Tibial artery (tissue), 4 donors: ENCODE measurements around the gene ITIH5.

Source experiments
- DNase-seq, 2 donors: peaks; one replicate each; pipeline ENCODE4 v3.0.0-alpha.2; 2019
- H3K27ac ChIP-seq, 2 donors: fragments of 200-600 bp; sonication (generic) in 1 of 2; 1 replicate in 1 of 2; 2 replicates in 1 of 2; pipeline ENCODE4 v1.5.1; 2018 to 2019; ENCODE audit warnings: mild to moderate bottlenecking in 1 of 2
- H3K27me3 ChIP-seq, 2 donors: fragments of 200-600 bp; sonication (generic) in 1 of 2; one replicate each; pipeline versions ENCODE4 v1.5.1 to v1.6.0; 2016 to 2019
- H3K36me3 ChIP-seq, 3 donors: fragments of 200-600 bp; sonication (generic) in 2 of 3; one replicate each; pipeline ENCODE4 v1.5.1; 2016 to 2019; ENCODE audit warnings: mild to moderate bottlenecking in 2 of 3
- H3K4me1 ChIP-seq, 4 donors: fragments of 200-600 bp; sonication (generic) in 2 of 4; 1 replicate in 3 of 4; 2 replicates in 1 of 4; pipeline ENCODE4 v1.5.1; 2016 to 2019
- H3K4me3 ChIP-seq, 2 donors: fragments of 200-600 bp; sonication (generic) in 1 of 2; 1 replicate in 1 of 2; 2 replicates in 1 of 2; pipeline ENCODE4 v1.5.1; 2018 to 2019; ENCODE audit warnings: mild to moderate bottlenecking in 2 of 2
- H3K9me3 ChIP-seq, 3 donors: fragments of 200-600 bp; sonication (generic) in 1 of 3; one replicate each; pipeline ENCODE4 v1.5.1; 2016 to 2019
- intact Hi-C: fragments of 100-400 bp; cut with DNase I; formaldehyde crosslinking; loops from one replicate; pipeline ENCODE4 v1.15.0; 2023; ENCODE audit warnings: low total_unique reads
- TF ChIP-seq, protein P1 (sequence below), 2 experiments: fragments of 200-600 bp in 1 of 2; fragments of 450-650 bp in 1 of 2; IDR thresholded peaks; one replicate each; pipeline ENCODE4 v1.5.1; 2017 to 2019; ENCODE audit warnings: antibody characterized with exemption in 2 of 2, mild to moderate bottlenecking in 1 of 2, moderate library complexity in 1 of 2

Gene ITIH5

DNA sequence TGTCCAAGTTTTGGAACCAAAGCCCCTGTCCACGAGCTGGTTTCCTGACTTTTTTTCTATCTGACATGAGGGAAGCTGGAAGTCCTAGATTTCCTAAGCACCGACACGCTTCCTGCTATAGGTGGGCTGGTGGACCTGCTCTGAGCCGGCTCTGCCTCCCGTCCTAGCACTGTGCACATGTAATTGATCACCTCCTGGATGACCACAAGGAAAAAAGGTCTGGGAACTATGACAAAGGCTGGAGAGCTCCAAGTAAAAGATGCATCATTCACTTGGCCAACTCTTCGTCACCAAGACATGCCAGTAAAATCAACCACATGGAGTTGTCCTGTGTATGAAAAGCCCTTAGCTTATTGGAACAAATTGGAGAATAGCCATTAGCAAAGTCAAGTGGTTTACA is 104.8 kb downstream of the ITIH5 start:
- intact Hi-C loops = no loop called here

DNA sequence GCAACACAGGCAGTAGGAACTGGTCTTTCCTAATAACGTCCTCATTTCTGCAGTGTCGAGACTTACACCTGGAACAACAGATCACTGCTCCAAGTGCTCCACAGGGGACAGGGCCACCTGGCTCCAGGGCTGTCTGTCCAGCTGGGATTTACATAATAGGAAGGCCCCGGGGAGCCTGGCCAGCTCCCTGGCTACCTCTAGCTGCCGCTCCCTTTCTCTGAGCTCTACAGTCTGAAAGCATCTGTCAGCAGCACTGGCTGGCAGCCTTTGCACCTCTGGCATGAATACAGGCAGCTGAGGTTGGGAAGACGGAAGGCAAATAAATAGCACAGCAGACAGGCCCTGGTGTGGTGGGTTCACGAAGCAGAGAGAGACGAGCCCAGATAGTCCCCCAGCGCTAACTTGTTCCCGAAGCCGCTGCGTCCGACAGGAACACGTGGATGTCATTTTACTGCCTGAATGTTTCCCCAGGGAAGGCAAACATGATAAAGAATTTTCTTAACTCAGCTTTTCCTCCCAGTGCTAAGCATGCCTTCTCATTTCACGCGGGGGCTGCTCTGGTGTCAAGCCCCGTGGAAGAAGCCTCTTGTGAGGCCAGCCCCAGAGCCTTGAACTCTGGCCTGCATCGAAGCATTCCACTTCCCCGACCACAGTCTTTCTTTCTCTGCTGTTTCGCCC is 105.4 kb downstream of the ITIH5 start:
- Histone ChIP-seq H3K4me3 (peak overlapping the region; percentile 2 to 33), H3K27ac (peak overlapping the region; percentile 69 to 74), H3K4me1 (peaks cover 0 to 69% (median 38%) of the 10 kb centered on the region in 4 donors), H3K9me3 (no peaks in the 10 kb centered on the region), H3K36me3 (peaks cover 0 to 6% (median 0%) of the 10 kb centered on the region in 3 donors), H3K27me3 (no peaks in the 10 kb centered on the region)
- DNase-seq = peak; percentile 62 to 82
- TF ChIP-seq, protein P1, sequence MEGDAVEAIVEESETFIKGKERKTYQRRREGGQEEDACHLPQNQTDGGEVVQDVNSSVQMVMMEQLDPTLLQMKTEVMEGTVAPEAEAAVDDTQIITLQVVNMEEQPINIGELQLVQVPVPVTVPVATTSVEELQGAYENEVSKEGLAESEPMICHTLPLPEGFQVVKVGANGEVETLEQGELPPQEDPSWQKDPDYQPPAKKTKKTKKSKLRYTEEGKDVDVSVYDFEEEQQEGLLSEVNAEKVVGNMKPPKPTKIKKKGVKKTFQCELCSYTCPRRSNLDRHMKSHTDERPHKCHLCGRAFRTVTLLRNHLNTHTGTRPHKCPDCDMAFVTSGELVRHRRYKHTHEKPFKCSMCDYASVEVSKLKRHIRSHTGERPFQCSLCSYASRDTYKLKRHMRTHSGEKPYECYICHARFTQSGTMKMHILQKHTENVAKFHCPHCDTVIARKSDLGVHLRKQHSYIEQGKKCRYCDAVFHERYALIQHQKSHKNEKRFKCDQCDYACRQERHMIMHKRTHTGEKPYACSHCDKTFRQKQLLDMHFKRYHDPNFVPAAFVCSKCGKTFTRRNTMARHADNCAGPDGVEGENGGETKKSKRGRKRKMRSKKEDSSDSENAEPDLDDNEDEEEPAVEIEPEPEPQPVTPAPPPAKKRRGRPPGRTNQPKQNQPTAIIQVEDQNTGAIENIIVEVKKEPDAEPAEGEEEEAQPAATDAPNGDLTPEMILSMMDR (IDR thresholded peaks at IDR 0.05) = no peak
- intact Hi-C loops = no loop called here

More for the DNA sequence above, 104.8 kb downstream of the ITIH5 start:
- peaks cover 0 to 68% (median 38%) of the 10 kb centered on the region in 4 donors for H3K4me1 ChIP-seq
- DNase-seq = no peak
- no peaks in the 10 kb centered on the region for H3K9me3 ChIP-seq
- peak overlapping the region; percentile 69 to 74 for H3K27ac ChIP-seq
- H3K27me3 ChIP-seq = no peaks in the 10 kb centered on the region
- TF ChIP-seq, protein P1 (IDR thresholded peaks at IDR 0.05) = no peak
- H3K36me3 ChIP-seq = peaks cover 0 to 6% (median 0%) of the 10 kb centered on the region in 3 donors
- H3K4me3 ChIP-seq = no peak overlapping the region

DNA sequence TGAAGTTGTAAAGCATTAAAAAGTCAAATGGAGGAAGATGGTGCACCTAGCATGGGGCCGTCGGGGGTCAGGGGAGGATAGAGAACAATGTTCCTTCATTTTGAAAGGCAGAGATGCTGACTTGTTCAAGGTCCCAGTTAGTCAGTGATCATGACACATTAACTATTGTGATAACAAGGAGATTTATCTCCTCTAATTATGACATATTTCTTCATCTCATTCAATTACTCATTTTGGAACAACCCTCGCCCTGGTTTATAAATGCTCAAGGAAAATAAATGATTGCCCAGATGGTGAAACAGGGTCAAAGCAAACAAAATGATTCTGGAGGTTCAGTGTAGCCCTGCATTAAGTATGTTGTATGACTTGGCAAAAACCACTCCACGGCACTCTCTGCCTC is 106.2 kb downstream of the ITIH5 start:
- TF ChIP-seq, protein P1 (IDR thresholded peaks at IDR 0.05) = no peak
- DNase-seq = no peak
- Histone ChIP-seq H3K27me3 (no peaks in the 10 kb centered on the region), H3K9me3 (no peaks in the 10 kb centered on the region), H3K4me1 (peaks cover 0 to 77% (median 38%) of the 10 kb centered on the region in 4 donors), H3K4me3 (no peak overlapping the region), H3K27ac (peak overlapping the region; percentile 69 to 74), H3K36me3 (no peaks in the 10 kb centered on the region)
- intact Hi-C loops = no loop called here

DNA sequence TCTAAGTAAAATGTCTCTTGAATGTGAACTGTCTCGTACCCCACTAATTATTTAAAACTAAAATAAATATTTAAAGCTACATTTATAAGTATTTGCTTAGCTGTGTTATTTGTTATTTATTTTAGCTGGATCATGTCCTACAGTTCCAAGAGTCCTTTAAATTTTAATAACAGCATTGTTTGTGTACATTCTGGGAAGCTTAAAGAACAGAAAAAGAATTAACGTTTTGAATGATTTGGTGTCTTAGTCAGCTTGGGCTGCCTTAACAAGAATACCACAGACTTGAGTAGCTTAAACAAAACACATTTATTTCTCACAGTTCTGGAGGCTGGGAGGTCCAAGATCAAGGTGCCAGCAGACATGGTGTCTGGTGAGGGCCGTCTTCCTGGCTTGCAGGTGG is 107.4 kb downstream of the ITIH5 start:
- Histone ChIP-seq H3K4me1 (peaks cover 0 to 84% (median 38%) of the 10 kb centered on the region in 4 donors), H3K27ac (peak overlapping the region; percentile 69 to 74), H3K36me3 (no peaks in the 10 kb centered on the region), H3K4me3 (no peak overlapping the region), H3K27me3 (no peaks in the 10 kb centered on the region), H3K9me3 (no peaks in the 10 kb centered on the region)
- no peak for DNase-seq
- intact Hi-C loops = no loop called here
- TF ChIP-seq, protein P1 (IDR thresholded peaks at IDR 0.05) = no peak

DNA sequence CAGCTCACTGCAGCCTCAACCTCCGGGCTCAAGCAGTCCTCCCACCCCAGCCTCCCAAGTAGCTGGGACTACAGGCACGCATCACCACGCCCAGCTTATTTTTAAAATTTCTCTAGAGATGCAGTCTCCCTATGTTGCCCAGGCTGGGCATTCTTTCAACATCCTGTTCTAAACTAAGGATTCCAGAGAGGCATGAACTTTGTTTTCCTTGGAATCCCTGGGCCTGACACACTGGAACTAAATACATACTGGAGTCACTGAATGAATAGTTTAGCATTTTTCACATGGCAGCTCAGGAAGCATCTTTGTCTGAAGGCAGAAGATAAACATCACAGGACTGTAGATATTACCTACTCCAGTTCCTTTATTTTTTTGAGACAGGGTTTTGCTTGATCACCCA is 108.7 kb downstream of the ITIH5 start:
- intact Hi-C loops = no loop called here
- TF ChIP-seq, protein P1 (IDR thresholded peaks at IDR 0.05) = no peak
- no peak for DNase-seq
- Histone ChIP-seq H3K4me3 (no peak overlapping the region), H3K27me3 (no peaks in the 10 kb centered on the region), H3K36me3 (no peaks in the 10 kb centered on the region), H3K27ac (peak overlapping the region in 1 of 2 donors; percentile 42), H3K9me3 (no peaks in the 10 kb centered on the region), H3K4me1 (peaks cover 0 to 76% (median 32%) of the 10 kb centered on the region in 4 donors)
